Kidney tubule cell (primary cell): ENCODE data around the gene TENT4B.
A peak's percentile ranks its signal among the peaks of the same experiment; 100 is the strongest.

Experiments used
- DNase-seq: peaks from one replicate; pipeline ENCODE4 v3.0.0-alpha.2; 2018; ENCODE audit warnings: low spot score

The TENT4B gene

DNA sequence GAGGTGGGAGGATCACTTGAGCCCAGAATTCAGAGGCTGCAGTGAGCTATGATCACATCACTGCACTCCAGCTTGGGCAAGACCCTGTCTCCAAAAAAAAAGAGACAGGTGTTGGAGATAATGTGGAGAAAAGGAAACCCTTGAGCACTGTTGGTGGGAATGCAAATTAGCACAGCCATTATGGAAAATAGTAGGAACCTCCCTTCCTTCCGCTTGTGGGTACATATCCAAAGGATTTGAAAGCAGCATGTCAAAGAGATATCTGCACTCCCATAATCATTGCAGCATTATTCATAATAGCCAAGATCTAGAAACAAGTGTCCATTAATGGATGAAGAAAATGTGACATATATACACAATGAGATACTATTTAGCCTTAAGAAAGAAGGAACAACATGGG, 103.5 kb downstream of the TENT4B start:
- no peak for DNase-seq

DNA sequence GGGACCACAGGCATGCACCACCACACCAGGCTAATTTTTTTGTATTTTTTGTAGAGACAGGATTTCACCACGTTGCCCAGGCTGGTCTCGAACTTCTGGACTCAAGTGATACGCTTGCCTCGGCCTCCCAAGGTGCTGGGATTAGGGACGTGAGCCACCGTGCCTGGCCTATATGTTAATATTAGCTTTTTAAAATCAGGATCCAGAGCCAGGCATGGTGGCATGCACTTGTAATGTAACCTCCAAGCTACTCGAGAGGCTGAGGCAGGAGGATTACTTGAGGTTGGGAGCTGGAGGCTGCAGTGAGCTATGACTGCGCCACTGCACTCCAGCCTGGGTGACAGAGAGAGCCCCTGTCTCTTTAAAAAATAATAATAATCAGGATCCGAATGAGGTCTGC, 104.8 kb downstream of the TENT4B start:
- no peak for DNase-seq

DNA sequence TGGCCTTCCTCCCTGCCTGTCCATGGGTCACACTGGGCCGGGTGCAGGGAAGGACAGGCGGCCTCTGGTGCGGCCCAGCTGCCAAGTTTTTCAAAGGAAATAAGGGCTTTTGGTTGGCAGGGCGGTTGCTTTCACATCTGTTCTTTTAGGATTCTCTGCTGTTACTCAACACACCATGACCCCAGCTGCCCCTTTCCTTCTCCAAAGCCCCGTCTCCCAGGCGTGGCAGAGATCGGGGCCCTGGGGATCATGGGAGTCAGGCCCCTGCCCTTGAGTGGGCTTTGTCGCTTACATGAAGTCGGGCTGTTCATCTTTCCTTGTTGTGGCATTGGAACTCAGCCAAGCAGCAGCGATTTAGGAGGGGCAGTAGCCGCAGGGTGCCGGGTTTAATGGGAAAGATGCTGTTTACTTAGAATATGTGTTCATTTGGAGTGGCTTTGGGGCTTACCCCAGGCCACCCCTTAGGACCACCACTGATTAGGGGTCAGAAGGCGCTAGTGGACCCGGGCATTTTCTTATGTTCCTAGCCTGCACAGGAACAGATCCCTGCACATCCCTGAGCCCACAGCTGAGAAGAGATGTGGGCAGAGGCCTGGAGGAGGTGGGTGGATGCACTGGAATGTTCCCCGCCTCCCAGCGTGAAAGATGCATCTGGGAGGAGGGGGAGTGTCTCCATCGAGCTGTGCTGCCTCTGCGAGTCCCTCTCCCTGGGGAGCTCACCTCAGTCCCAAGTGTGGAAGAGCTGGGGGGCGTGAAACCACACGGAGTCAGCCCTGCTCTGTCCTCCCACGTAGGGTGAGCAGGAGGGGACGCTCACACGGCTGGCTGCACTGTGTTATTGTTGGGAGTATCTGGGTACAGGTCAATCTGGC, 106.5 kb downstream of the TENT4B start:
- no peak for DNase-seq

DNA sequence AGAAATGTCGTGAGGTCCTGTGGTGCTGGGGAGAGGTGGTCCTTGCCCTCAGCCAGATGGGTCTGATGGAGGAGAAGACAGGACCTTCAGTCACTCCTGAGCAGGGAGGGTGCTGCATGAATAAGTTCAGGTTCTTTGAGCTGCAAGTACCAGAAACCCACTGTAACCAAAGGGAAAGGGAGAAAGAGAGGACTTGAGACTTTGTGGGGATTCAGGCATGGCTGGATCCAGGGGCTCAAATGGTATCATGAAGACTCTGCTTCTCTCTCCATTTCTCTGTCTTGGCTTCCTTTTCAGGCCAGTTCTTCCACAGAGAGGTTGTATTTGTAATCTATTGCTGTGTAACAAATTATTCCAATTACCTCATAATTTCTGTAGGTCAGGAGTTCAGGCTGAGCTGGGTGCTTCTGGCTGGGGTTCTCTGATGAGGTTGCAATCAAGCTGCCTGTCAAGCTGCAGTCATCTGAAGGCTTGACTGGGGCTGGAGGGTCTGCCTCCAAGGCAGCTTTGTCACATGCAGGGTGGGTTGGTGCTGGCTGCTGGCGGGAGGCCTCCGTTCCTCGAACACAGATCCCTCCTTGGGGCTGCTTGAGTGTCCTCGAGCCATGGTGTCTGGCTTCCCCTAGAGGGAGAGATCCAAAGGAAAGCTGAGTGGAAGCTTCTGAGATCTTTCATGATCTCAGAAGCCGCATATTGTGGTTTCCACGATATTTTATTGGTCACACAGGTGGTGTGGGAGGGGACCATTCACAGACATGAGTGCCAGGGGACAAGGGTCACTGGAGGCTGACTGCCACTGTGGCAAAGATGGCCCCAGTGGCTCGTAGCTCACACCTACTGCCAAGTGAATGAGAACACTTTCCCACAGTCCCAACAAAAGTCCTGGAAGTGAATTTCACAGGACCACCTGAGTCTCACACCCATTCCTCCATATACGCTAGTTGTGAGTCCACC, 107.4 kb downstream of the TENT4B start:
- no peak for DNase-seq

DNA sequence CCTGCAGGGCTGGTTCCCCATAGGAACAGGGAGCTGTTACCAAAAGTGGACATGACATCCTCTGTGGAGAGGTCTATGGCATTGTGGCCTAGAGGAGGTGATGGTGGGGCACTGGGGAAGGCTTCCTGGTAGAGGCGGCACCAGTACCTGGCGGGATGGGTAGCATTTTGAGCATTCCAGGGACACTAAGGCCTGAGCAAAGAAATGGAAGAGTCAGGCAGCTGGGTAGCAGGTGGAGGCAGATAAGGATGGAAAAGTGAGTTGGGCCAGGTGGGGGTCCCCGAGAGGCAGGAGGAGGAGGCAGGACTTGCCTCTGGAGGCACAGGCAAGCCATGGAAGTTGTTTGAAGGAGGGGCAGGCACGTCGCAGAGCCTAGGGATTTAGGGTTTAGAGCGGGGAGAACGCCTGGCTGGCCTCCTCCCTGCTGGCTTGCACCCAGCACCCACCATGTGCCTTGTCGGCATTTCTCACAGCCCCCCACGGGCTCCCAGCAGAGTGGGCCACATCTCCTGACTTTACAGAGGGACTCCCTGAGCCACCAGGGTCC, 108.1 kb downstream of the TENT4B start:
- DNase-seq, result no peak

DNA sequence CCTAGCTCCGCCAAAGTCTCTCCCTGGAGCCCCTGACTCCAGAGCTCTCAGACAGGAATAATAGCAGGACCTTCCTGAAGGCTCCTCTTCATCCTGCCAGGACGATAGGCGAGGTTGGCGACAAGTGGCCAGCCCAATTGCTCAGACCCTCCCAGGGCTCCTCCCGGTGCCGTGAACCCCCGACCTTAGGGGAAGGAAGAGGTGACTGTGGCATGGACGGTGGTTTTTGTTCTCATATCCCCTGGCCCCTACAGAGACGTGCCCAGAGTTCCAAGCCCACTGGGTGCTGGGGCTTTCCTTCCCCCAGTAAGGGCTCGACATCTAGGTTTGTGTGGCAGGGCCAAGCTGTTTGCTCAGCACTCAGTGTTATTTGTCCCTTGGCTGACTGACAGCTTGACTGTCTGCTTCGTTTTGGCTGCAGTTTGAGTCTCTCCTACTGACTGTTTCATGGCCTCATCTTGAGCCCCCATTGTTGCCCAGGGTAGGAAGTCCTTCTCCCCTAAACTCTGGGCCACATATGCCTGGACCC, 108.7 kb downstream of the TENT4B start:
- DNase-seq, result no peak

DNA sequence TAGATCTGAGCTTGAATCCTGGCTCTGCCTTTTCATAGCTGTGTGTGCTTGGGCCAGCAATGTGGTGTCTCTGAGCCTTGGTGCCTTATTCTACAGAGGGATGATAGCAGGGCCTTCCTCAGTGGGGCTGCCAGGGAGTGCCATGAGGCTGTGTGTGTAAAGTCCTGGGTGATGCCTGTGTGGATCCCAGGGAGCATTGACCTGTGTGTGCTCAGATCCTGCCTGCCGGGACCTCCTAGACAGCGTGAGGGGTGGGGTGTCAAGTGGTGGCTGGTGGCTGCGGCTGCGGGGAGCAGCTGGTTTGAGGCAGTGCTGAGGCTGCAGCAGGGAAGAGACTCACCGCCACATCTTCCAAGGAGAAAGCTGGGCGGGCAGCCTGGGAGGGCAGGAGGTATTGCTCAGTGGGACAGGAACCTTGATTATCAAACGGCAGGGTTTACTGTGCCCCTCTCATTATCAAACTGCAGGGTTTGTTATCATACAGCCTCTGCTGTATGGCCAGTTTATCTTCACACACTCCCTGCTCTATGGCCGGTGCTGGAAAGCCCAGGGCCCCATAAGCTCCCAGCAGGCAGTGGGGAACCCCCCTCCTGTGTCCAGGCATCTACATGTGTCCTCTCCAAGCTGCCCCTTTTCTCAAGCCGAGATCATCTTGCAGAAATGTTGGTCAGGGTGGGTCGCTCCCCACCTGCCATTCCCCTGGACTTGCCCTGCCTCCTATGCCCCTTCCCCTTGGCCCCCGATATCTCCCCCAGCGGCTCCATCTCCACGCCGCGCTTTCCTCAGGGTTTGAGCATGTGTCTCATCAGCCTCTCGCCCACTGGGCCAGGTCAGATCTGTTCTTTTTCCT, 110.2 kb downstream of the TENT4B start:
- DNase-seq, result no peak

DNA sequence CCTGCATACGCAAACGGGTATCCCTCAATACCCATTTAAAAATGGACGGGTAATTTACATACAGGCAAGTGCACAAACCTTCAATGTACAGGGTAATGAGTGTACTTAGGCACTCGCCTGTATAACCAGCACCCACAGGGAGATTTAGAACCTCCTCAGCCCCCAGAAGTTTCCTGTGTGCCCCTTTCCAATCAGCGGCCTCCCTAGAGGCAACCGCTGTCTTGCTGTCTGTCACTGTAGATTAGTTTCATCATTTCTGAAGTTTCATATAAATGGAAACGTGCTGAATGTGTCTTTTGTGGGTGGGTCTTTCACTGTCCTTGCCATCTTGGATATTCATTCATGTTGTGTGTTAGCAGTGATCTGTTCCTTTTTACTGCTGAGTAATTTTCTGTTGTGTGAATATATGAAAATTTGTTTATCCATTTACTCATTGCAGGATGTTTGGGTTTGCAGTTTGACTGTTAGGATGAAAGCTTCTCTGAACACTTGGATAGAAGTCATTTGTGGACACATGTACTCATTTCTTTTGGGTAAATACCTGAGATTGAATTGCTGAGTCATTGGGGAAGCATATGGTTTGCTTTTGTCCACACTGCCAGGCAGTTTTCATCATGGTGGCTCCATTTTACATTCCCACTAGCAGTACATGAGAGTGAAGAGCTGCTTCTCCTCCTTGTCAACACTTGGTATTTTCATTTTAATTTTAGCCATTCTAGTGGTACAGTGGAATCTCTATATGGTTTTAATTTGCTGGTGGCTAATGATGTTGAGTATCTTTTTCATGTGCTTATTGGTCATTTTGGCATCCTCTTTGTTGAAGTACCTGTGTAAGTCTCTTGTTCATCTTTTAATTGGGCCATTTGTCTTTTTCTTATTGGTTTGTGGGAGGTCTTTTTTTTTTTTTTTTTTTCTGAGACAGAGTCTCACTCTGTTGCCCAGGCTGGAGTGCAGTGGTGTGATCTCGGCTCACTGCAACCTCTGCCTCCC, 111.1 kb downstream of the TENT4B start:
- peak; percentile 37 for DNase-seq

DNA sequence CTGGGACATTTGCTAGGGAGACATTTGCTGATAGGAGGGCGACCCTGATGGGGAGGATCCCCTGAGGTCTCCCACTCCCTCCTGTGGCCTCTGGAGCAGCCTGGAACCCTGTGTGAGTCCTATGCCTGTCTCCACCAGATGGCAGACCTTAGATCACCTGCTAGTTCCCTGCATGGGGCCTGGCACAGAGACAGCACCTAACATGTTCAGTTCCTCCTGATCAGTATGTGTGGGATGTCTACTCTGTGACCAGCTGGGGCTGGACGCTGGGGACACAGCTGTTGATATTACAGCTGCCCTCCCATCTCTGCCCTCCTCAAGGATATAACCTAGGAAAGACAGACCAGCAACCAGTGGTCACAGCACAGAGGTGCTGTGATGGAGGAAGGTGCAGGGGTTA, 112.2 kb downstream of the TENT4B start:
- peak; percentile 46 for DNase-seq

DNA sequence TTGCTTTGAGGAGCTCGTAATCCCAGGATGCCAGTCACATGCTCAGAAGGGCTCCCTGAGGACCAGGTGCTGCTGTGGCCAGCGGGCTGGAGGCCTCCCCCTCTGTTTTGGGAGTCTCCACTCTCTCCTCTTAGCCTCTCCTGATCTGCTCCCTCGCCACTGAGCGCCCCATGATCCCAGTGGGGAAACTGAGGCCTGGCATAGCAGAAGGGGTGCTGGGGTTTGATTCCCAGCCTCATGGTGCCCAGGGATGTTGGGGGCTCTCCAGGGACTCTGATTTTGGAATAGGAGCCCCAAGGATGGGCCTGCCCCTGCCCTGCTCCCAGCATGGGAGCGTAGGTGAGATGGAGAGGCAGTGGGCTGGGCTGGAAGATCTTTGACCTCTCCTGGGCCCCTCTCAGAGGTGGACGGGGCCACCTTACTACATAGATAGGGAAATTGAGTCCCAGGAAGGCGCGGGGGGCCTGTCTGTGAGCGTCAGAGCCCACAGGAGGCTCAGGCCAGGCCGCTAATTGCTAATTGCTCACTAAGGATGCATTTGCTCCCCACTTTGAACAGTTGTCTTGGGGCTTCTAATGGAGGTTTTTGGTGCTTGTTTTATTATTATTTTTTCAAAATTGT, 112.7 kb downstream of the TENT4B start:
- no peak for DNase-seq

DNA sequence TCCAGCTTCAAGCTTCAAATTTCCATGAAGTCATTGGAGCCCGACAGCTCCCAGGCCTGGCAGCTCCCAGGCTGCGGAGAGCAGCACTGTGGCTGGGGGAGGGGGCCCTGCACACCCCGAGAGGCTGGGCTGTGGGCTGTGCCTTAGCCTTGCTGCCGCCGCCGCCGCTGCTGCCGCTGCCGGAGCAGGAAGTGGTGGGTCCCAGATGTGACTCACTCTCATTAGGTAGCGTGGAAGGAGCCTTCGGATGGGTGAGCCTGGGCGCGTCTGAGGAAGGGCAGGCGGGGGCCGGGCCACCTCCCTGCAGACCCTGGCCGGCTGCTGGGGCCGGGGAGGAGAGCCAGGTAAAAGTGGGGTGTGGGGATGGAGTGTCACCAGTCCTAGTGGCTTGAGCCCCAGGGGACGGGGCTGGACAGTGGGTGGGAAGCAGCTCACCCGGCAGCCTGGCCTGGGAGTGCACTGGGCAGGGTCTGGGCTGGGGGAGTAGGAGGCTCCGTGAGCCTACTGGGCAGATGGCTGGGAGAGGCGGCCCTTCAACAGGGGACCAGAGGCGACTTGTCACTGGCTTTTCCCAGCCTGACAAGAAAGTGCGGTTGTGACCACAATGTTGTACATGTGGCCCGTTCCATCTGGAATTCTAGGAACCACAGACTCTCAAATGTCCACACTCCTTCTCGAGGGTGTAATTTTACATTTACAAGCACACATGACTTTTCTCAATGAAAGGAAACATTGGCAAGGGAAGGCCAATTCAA, 113.4 kb downstream of the TENT4B start, which contains the start of gene ADCY7:
Gene ADCY7, plus strand, starts transcription at position 215 of the 755 bp plus-strand sequence. CDS start 21,629 bp downstream, outside the sequence.
- peak; percentile 92 for DNase-seq

DNA sequence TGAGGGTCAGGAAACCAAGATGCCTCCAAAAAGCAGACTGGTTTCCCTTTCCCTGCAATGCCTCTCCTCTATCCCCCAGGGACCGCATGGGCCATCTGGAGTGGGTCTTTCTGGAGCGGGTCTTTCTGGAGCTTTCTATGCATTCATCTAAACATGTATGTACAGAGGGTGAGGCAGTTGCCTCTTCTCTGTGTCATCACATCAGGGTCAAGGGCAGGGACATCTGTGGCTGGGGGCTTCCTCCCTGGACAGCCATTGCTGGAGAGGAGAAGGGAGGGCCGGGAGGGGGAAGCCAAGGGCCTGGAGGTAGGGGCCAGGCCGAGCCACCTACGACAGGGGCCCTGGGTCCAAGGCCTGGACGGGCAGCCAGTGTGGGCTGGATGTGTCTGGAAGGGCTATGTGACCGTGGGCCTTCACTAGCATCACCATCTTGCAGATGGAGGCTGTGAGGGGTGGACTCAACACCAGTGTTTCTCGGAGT, 114.1 kb downstream of the TENT4B start:
- DNase-seq, result no peak

DNA sequence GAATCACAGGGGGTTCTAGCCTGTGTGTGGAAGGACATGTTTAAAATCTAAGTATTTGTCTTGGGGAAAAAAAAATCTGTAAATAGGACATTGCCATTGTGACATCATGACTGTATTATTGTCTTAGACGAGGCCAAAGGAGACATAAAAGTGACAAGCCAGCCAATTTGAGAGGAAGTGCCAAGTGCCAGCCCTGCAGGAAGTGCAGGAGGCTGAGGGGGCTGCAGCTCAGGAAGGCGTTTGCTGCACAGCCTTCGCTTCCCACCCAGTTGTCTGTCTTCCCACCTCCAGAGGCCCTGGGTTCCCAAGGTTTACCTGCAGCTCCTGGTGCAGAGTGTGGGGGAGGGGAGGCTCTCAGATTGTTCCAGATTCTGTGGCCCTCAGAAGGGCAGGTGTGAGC, 114.5 kb downstream of the TENT4B start:
- no peak for DNase-seq

DNA sequence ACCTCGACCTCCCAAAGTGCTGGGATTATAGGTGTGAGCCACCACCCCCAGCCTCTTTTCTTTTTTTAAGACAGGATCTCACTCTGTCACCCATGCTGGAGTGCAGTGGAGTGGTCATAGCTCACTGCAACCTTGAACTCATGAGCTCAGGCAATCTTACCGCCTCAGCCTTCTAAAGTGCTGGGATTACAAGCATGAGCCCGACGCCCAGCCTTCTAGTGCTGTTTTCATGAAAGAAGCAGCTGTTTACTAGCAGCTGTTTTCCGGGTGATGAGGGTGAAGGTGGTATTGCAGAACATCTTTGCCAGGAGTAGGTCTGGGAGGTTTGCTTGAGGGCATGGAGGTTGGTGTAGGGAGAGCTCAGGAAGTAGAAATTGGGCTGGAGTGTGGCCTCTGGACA, 115.2 kb downstream of the TENT4B start:
- DNase-seq, result no peak

DNA sequence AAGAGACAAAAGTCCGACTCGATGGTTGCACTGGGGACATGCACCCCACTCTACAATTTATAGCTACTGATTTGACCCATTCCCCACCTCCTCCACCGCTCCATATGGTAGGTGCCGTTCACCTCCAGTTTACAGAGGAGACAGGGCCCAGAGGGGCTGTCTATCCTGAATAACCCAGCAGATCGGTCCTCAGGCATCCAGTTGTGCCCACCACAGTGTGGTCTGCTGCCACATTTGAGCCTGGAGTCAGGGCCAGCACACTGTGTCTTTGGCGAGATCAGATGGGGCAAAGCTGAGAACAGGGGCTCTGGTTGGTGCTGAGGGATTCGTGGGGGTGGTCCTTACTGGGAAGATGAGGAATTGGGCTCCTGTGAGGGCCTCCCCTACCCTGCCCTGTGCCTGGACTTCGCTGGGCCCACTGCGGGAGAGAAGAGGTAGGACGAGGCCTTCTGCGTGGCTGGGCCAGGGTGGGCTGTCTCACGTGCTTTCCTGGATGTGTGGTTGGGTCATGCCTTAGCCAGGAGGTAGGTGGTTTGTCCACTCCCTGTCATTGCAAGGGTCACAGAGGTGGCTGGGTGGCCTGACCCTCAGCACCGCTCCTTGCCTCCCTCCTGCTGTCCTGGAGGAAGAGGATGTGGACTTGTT, 116.1 kb downstream of the TENT4B start:
- DNase-seq, result no peak

DNA sequence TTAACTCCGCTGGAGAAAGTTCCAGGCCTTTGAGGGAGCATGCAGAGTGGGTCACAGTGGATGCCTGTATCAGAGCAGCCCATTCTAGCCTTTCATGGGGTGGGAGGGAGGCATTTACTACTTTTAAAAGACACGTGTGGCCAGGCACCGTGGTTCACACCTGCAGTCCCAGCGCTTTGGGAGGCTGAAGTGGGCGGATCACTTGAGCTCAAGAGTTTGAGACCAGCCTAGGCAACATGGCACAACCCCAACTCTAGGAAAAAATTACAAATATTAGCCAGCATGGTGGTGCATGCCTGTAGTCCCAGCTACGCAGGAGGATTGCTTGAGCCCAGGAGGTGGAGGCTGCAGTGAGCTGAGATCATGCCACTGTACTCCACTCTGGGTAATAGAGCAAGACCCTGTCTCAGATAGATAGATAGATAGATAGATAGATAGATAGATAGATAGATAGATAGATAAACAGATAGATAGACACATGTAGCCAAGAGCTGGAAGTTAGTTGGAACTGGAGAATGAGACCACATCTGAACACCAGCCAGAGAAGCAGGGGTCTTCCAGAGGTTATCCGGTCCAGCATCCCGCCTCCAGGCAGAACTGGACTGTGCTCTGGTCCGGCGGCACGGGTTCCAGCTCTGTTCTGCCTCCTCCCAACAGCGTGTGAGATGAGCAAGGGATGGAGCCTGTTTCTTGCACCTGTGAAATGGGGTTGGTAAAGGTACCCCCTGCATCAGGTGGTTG, 116.8 kb downstream of the TENT4B start:
- DNase-seq, result no peak

DNA sequence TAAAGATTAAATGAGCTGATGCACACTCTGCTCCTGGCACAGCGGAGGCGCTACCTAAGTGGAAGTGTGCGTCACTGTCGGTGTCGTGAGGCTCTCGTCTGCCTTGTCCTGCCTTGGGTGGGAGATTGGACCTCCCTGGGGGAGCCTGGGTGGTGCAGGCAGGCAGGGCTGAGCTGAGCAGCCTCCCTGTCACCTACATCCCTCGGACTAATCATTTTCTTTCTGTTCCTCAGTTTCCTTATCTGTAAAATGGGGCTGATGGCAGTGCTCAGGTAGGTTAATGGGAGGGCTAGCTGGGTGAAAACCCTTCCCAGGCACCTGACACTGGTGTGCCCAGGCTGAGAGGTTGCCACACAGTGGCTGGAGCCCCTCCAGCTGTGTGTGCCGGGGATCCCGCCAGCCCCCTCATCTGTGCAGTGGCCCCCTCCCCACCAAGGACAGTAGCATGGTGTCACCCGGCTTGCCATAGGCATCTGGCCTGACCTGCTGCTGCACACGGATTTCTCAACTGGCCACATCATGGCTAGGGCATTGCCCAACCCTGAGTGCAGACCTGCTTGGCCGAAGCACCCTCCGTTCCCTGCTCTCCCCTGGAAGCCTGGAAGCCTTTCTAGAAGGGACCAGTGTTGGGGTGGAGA, 117.5 kb downstream of the TENT4B start:
- no peak for DNase-seq
